ENCODE results near the gene SLC9A4.

The SLC9A4 gene

DNA sequence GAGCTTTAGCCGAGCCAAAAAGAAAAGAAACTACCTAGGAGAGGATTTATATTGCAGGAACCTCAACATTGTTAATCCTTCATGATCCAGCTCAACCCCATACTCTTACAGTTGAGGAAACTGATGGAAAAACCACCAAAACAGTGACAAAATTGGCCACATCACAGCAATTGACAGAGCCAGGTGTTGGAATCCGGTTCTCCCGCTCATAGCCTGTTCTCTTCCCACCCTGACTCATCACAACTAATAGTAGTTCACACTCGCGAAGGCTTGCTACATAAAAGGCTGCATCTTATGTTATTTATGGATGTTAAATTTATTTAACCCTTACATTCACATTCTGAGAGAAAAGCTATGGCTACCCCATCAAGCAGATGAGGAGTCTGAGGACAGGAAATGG, 33.7 kb downstream of the SLC9A4 start:
- no peak for DNase-seq

DNA sequence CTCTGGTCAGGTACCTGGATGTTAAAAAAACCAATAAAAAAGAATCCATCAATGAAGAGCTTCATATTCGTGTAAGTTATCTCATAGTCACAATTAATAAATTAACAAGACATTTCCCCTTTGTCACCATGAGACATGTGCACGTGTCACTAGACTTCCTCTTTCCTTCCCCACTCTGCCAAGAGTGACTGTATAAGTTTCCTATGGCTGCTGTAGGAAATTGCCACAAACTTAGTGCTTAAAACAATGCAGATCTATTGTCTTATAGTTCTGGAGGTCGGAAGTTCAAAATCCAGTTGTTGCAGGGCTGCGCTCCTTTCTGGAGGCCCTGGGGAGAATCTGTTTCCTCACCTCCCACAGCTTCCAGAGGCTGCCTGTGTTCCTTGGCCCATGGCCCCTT, 35.8 kb downstream of the SLC9A4 start:
- DNase-seq = no peak

DNA sequence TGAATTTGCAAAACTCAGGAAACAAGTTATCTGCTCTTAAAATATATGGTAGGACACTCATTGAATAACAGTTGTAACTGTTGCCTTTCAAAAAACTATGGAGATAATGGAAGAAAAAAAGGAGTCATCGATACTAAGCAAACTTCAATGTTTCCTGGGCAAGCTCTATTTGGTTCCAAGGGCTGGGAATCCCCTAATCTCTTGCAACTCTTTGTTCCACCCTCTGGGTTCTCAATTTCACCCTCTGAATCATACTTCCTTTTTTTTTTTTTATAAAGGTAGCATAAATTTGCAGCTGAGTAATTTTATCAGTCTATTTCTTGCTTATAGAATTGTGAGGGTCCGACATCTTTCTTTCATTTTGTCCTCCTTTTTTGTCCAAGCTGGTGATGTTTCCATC, 36.7 kb downstream of the SLC9A4 start:
- no peak for DNase-seq

DNA sequence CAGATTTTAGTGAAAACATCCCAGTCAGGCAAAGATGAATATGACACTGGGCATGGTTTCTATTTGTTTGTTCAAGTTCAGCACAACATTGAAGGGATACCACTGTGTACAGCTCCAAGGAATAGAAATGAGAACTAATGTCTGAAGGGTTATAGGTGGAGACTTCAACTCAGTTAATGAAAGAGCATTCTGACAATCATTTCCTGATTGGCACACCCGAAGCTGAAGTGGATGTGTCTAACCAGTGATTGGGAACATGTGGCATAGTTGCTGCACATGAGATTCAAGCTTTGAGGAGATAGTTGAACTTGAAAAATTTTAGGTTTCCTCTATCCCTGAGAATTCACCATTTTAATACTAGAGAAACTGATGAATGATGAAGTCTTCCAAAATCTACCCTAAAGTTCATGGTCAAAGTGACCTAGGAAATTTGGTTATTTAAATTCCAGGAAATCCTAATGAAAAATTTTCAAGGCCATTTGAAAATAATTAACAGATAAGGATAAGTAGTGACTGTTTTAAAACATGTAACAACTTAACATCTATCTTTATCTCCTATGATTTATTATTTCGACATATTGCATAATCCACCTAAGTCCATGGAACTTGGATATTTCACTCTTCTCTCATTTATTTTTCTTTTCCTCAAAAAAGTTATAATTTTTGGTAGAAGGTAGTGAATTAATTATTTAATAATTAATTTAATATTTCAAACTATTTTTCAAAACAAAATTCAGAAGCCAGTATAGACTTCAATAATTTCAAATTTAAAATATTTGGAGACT, 38.0 kb downstream of the SLC9A4 start:
- DNase-seq = no peak

DNA sequence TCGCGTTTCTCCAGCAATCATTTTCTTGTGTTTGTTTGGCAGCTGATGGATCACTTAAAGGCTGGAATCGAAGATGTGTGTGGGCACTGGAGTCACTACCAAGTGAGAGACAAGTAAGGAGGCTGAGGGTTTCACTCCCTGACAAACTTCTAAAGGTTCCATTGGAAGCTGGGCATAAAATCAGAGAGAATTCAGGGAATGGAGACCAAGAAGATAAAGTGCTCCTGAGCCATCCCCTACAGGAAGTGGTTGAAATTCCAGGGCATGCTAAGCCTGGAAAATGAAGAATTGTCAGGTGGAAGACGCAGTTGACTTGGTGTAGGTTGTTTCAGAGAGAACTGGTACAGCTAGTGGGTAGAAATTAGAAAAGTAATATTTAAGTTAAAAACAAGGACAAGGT, 39.1 kb downstream of the SLC9A4 start:
- DNase-seq = no peak

DNA sequence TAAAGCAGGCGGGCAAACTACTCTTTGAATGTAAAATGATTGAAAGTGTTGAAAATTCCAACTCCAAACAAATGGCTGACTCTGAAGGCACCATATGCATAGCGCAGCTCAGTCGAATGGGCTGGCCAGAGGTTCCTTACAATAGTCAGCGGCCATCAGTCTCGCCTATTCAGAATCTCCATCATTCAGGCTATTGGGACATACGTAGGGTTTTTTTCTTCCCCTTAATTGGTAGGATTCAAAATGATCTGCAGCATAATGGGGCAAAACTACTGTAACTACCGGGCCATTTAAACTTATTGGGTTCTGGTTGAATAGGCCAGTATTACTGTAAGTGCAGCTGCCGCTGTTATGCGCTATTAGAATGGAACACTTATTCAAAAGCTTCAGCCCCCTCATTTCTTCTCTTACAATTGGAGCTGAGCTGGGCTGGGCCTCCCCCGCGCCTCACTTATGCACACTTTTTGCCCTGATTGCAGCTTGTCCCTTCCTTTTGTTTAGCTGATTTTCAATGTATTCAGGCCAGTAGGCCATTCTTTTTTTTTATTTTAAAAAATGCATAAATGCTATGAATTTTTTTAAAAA, 40.4 kb downstream of the SLC9A4 start:
- DNase-seq = no peak

DNA sequence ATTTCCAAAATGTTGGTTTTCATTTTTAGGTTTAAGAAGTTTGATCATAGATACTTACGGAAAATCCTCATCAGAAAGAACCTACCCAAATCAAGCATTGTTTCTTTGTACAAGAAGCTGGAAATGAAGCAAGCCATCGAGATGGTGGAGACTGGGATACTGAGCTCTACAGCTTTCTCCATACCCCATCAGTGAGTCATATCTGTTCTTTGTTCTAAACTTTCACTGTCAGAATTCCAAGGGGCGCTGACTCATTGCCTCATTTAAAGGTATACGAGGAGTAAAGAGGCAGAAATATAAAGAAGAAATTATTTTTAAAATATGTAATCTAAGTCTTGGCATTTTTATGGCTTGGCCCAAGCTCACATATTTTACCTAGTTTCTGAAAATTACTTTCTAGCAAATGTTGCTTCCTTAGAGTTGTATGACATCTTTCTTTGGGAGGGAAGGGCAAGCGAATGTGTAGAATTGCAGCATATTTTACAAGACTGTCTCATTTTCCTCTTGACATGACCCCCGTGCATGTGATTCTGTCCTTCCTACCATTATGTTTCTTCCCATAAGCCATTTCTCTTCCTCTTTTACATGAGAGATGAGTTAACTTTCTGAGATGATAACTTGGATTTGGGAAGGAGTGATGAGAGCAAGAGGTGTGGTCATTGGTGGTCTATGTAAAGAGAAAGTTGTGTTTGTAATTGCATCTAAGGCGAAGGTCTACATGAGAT, 41.2 kb downstream of the SLC9A4 start:
- no peak for DNase-seq

DNA sequence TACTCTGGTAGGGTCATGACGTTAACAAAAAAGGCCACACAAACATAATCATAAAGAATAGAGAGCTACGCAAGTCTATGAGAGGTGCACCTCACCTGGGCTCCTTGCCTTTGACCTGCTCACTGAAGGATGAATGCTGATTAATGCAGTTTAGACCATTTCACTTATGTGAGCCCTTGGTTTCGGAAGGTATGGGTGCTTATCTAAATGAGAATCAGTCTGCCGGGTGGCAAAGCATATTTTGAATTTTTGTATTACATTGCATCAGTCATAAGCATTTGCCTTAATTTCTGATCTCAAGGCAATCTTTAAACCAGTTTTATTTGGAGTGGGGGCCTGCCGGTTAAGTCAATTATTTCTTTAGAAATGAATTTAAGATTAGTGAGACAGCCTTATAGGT, 42.8 kb downstream of the SLC9A4 start:
- DNase-seq = no peak

DNA sequence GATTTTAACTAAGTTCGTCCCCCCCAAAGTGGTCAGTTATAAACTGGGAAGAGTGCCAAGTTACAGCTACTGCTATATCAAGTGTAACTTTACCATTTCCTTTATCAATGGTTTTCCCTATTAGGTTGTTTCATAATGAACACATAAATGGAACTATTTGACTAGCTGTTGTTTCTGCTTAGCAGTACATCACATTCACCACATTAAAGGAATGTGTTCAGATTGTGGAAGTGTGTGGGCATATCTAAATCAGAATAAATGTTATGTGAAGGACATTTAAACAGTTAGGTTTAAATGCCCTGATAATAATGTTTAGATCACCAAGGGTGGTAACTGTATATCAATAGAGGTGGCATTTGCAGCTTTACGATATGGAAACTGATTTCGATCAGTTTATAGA, 45.1 kb downstream of the SLC9A4 start:
- DNase-seq = no peak

DNA sequence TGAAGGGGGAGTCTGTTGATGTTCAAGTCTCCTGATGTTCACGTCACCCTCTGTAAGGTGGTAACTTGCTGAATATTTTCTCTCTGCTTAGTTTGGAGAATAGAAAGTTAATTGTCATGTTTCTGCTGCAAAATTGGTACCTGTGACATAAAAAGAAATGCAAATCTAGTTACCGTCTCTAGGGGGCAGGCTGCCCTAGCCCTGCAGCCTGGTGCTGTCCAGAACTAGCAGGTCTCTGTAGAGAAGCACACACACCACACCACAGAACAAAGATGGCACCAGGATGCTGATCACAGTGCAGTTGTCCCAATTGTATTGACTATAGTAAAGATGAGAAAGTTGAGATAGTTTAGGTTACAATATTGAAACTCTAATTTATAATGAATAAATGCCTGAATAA, 47.0 kb downstream of the SLC9A4 start:
- peak; percentile 7 for DNase-seq

DNA sequence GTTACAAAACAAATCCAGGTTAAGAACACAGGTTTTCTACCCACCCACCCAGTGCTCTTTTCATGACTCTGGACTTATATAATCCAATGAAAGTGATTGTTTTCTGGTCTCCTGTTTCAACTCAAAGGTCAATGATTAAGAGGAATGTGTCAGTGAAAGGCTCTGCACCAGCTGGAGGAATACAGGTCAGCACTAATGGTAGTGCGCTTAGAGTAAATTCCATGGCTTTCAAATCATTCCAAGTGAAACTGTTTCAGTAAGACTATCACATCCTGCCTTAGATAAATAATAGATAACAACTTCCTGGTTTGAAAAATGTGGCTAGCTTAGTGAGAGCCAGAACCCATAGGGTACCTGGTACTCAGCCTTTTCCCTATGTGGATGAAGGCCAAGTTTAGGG, 47.8 kb downstream of the SLC9A4 start:
- DNase-seq = no peak

DNA sequence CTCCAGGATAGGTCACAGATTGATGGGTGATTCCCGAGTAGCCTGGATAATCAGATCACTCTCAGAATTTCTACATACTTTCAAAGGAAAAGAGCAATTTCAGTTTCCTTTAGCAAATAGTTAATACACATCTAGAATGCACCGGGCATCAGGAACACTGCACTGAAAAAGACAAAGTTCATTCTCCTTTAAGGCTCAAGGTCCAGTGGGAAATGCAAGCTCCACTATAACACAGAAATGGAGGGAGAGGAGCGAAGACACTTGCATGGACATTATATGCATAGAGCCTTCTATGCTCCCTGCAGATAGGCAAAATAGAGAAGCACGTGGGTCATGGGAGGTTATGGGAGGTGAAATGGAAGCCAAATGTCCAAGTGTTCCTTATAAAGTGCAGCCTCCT, 49.1 kb downstream of the SLC9A4 start:
- no peak for DNase-seq

DNA sequence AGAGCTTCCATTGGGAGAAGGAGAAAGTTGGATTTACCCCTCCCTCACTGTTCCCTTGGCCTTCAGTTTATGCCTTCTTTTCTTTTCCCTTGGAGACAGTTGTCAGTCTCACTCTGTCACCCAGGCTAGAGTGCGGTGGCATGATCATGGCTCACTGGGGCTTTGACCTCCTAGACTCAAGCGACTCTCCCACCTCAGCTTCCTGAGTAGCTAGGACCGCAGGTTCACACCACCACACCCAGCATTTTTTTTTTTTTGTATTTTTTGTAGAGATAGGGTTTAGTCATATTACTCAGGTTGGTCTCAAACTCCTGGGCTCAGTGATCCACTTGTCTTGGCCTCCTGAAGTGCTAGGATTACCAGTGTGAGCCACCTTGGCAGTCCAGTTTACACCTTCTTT, 49.9 kb downstream of the SLC9A4 start:
- DNase-seq = no peak

DNA sequence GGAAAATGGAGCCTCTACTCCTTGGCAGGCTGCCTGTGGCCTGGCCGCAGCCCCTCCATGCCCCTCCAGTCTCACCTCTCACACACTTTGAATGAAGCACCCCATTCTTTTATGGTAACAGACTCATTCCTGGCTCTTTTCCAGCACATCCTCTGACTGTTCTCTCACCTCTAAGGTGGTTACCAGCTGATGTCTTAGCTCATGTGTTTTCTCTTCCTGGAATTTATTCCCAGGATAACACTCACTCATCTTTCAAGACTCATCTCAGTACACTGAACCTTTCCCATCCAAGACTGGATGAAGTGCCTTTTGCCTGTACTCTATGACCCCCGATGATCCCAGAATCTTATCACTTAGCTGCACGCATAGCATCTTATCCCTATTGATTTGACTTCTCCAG, 50.6 kb downstream of the SLC9A4 start:
- no peak for DNase-seq

DNA sequence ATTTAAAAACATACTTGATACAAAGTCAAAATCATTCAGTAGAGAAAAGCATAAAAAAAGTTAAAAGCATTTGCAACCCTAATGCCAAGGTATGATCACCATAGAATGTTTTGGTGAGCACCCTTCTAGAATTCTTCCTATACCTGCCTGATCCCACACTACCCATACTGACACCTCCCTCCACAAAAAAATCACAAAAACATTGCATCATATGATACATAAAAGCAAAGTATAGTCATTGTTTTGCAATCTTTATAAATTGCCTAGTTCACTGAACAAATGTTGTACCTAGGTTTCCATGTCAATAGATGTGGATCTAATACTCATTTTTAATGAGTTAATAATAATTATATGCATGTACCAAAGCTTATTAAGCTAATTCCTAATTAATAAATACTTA, 54.1 kb downstream of the SLC9A4 start:
- no peak for DNase-seq

DNA sequence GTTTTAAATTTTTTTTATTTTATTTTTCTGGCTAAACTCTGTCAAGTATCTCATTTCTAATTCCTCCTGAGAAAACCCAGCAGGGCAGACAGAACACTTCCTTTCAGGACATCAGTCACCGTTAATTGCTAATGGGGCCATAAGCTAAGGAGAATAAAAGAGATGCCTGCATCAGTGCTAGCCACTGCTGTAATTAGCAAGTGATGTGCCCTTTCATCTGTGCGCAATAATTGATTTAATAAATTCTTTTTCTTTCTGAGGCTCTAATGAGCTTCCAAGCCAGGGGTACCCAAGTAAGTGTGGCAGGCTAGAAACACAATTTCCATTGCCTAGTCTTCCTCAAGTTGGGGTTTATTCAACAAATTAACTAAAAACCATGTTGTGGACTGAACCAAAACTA, 65.5 kb downstream of the SLC9A4 start:
- DNase-seq = no peak

DNA sequence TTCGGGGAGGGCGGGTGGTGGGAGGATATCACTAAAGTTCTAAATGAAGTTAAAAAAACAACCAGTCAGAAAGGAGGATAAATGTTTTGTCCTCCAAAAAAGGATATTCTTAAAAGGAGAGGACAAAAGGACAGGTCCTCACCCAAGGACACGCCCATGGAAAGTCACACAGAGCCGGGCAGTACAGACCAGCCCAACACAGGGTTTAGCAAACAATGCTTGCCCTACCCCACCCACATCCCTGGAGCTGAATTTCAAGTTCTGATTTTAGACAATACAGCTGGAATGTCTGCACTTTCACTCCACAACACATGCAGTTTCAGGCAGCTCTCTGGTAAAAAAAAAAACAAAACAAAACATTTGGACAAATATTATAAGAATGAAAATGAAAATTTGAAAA, 67.9 kb downstream of the SLC9A4 start:
- no peak for DNase-seq

DNA sequence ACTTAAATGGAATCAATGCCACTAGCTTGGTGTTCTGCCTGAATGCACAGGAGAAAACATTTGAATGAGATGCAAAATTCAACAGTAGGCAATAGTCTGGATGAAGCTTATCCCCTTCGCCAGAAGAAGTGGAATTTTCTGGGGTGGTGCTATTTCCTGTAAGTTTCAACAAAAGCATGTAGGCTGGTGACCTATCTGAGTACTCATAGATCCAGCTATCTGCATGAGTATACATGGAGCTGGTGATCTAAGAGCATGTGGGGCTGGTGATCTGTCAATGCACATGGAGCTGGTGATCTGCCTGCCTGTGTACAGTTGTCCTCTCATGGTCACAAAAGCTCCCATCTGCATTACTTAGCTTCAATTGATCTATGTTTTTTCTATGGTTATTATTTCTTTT, 71.2 kb downstream of the SLC9A4 start:
- no peak for DNase-seq

DNA sequence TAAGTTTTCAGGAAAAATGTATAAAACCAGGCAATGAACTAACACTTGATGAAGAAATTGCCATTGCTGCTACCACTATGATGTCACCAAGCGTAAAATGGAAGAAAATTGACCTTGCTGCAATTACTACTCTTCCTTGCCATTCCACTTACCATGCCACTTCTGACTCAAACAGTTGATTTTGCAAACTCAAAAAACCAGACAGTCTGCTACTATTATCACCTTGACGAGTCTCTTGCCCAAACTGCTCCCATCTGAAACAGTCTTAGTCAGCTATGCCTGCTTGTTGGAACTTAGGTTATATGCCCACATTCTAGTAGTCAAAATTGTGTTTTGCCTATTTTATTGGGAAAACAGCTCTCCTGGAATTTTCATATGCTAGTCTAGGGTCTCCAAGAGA, 74.4 kb downstream of the SLC9A4 start:
- no peak for DNase-seq

DNA sequence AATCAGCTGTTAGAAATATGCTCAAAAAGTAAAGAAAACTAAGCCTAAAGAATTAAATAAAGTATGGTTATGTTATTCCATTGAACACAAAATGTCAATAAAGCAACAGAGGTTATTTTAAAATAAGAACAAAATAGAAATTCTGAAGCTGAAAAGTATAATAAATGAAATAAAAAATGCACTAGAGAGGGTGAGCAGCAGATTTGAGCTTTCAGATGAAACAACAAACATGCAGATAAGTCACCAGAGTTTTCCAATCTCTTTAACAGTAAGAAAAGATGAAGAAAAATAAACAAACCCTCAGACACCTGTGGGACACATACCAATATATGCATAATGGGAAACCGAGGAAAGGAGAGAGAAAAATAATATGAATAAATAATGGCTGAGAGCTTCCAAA, 76.0 kb downstream of the SLC9A4 start:
- no peak for DNase-seq

DNA sequence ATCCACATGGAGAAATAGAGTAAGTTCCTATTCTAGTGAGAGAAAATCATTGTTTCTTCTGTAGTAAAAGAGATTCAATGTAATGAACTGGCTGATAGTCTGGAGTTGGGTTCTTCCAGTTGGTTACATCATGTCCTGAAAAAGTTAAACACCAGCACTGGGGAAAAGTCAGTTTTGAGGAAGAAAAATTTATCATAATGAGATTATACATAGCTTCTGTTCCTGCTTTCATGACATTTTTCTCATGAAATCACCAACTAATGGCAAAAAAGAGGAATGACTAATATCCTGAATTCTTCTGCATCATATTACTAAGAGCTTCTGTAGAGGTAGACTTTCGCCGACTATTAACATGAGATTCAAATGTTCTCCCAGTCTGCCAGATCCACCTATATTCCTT, 77.1 kb downstream of the SLC9A4 start:
- no peak for DNase-seq

DNA sequence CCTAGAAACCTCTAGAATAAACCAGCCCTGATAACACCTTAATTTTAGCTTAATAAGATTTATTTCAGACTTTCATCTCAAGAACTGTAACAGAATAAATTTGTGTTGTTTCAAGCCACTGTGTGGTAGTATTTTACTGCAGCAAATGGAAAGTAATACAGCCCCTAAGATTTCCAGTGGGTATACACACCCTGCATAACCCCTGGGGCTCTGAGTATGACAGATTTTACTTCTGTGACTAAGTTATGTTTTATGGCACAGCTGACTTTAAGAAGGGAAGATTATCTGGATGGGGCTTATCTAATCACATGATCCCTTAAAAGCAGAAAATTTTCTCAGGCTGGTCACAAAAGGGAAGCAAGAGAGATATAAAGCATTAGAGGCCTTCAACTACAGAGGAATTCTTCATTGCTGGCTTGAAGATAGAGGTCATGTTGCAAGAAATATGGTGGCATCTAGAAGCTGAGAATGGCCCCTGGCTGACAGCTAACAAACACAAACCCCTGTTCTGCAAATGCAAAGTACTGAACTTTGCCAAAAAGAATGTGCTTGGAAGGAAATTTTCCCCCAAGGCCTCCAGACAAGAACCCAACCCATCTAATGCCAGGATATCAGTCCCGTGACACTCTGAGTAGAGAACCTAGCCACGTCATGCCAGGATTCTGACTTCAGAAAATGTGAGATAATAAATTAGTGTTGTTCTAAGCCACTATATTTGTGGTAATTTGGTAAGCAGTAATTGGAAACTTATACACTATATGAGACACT, 78.5 kb downstream of the SLC9A4 start:
- no peak for DNase-seq

DNA sequence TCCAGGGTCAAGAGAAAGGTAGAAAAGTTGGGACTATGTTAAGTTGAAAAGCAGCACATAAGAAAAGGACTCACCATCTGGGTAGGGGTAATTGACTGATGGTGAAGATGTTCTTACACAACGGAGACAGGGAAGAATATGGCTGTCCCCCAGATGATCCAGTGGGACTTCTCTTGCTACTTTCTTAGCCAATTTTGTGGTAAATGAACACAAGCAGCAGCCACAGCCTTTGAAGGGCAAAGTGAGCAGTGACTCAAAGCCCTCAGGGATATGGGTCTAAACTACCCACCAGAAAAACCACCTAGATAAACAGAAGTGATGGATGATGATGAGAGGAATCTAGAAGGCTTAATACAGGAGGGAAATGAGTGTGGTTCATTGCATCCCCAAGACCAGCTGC, 80.6 kb downstream of the SLC9A4 start:
- no peak for DNase-seq

DNA sequence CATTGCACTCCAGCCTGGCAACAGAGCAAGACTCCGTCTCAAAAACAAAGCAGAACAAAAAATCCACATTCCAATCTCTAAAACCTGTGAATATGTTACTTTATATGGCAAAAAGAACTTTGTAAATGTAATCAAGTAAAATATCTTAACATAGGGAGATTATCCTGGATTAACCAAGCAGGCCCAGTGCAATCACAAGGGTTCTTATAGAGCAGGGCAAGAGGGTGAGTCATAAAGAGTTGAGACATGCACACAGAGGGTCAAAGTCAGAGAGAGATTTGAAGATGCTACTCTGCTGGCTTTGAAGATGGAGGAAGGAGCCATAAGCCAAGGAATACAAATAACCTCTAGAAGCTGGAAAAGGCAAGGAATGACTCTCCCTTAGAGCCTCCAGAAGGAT, 85.4 kb downstream of the SLC9A4 start:
- no peak for DNase-seq
